ENCODE data around the gene SCFD2. TPM values are rescaled to one million over a fixed set of nuclear protein-coding genes. Genes with fewer than 3 reads are reported as not detected.

SCFD2 gene
- total and polyA plus RNA-seq, 9 donors, result 5.1 to 42.1 (median 13.5) TPM

DNA sequence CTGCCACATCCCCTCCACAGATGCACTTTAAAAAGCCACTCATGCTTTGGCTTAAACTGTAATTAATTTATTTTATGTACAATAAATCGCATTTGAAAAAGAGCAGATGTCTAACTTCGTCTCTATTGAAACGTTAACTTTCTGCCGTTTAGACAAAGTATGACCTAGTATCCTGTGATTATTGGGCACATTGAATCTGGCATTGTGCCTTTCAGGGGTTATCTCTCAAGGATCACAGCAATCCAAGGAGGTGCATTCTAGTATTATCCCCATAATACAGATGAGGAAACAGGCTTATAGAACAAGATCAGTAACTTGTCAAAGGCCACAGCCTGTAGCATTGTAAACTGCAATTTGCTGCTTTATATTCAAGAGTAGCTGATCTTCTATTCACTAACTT lies 499.1 kb downstream of the SCFD2 start:
- H3K9me3 ChIP-seq, result no peaks in the 10 kb centered on the region
- whole genome bisulfite sequencing, 3 donors, result 57 to 60% (median 59%) methylated on average over 4 of the region's 4 CpGs
- no peaks in the 10 kb centered on the region for H3K27me3 ChIP-seq
- H3K36me3 ChIP-seq, result no peaks in the 10 kb centered on the region
- intact Hi-C loops (cut with DNase I), result loop anchor here in 2 of 4 donors (10.0 kb wide), 4 partner anchors 88 to 302 kb away; partner anchors contain the start of gene USP46 (in 1 of the 2)
- DNase-seq, result no peak
- no peak overlapping the region for H3K27ac ChIP-seq
- peaks cover 20% of the 10 kb centered on the region for H3K4me1 ChIP-seq (ENCODE audit: insufficient read depth)
- H3K4me3 ChIP-seq, result no peak overlapping the region
- TF ChIP-seq EP300 (IDR thresholded peaks at IDR 0.05), result no peak
- TF ChIP-seq, protein P1, sequence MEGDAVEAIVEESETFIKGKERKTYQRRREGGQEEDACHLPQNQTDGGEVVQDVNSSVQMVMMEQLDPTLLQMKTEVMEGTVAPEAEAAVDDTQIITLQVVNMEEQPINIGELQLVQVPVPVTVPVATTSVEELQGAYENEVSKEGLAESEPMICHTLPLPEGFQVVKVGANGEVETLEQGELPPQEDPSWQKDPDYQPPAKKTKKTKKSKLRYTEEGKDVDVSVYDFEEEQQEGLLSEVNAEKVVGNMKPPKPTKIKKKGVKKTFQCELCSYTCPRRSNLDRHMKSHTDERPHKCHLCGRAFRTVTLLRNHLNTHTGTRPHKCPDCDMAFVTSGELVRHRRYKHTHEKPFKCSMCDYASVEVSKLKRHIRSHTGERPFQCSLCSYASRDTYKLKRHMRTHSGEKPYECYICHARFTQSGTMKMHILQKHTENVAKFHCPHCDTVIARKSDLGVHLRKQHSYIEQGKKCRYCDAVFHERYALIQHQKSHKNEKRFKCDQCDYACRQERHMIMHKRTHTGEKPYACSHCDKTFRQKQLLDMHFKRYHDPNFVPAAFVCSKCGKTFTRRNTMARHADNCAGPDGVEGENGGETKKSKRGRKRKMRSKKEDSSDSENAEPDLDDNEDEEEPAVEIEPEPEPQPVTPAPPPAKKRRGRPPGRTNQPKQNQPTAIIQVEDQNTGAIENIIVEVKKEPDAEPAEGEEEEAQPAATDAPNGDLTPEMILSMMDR (IDR thresholded peaks at IDR 0.05), result no peak
- TF ChIP-seq POLR2A (IDR thresholded peaks at IDR 0.05), result no peak

DNA sequence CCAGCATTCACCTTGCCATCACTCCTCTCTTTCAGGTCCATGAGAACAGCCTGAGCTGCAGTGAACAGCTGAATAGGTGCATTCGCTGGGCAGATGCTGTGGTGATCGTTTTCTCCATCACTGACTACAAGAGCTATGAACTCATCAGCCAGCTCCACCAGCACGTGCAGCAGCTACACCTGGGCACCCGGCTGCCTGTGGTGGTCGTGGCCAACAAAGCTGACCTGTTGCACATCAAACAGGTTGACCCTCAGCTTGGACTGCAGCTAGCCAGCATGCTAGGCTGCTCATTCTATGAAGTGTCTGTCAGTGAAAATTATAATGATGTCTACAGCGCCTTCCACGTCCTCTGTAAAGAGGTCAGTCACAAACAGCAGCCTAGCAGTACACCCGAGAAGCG lies 500.6 kb downstream of the SCFD2 start:
- Histone ChIP-seq H3K36me3 (no peaks in the 10 kb centered on the region), H3K9me3 (no peaks in the 10 kb centered on the region), H3K4me1 (ENCODE audit: insufficient read depth) (peaks cover 21% of the 10 kb centered on the region), H3K27me3 (no peaks in the 10 kb centered on the region), H3K4me3 (no peak overlapping the region), H3K27ac (peak overlapping the region in 1 of 2 donors; percentile 14)
- intact Hi-C loops (cut with DNase I), result loop anchor here in 2 of 4 donors (10.0 kb wide), 4 partner anchors 90 to 300 kb away; partner anchors contain the start of gene USP46 (in 1 of the 2)
- 43 to 52% (median 48%) methylated on average over 9 of the region's 9 CpGs for WGBS, 3 donors
- no peak for TF ChIP-seq POLR2A (IDR thresholded peaks at IDR 0.05)
- TF ChIP-seq, protein P1 (IDR thresholded peaks at IDR 0.05), result no peak
- TF ChIP-seq EP300 (IDR thresholded peaks at IDR 0.05), result no peak
- no peak for DNase-seq

DNA sequence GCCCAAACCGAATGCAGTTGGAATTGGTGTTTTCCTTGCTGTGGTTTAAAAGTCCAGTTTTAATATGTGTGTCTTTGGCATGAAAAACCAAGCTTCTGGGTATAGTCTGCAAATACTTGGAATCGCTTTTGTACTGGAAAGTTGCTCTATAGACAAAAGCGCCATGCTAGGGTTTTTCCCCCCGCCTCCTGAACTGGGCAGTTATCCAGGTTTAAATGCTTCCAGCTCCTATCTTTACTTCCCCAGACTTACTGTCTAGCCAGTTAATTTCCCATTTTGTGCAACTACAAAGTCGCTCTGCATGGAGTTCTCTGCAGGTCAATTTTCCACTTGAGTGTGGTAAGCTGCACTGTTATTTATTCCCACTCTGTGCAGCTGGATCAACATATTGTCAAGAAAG lies 501.1 kb downstream of the SCFD2 start:
- H3K4me1 ChIP-seq (ENCODE audit: insufficient read depth), result peaks cover 20% of the 10 kb centered on the region
- 4 to 7% (median 6%) methylated on average over 5 of the region's 5 CpGs for WGBS, 3 donors
- intact Hi-C loops (cut with DNase I), result loop anchor here in 3 of 4 donors (5.0 to 10.0 kb wide), 5 partner anchors 90 to 300 kb away; partner anchors contain the start of gene USP46 (in 1 of the 3)
- H3K4me3 ChIP-seq, result no peak overlapping the region
- no peaks in the 10 kb centered on the region for H3K27me3 ChIP-seq
- no peak overlapping the region for H3K27ac ChIP-seq
- no peaks in the 10 kb centered on the region for H3K9me3 ChIP-seq
- TF ChIP-seq, protein P1 (IDR thresholded peaks at IDR 0.05), result no peak
- TF ChIP-seq POLR2A (IDR thresholded peaks at IDR 0.05) (no peak), EP300 (IDR thresholded peaks at IDR 0.05) (no peak)
- DNase-seq, result peak in 1 of 5 donors; percentile 38
- H3K36me3 ChIP-seq, result no peaks in the 10 kb centered on the region

DNA sequence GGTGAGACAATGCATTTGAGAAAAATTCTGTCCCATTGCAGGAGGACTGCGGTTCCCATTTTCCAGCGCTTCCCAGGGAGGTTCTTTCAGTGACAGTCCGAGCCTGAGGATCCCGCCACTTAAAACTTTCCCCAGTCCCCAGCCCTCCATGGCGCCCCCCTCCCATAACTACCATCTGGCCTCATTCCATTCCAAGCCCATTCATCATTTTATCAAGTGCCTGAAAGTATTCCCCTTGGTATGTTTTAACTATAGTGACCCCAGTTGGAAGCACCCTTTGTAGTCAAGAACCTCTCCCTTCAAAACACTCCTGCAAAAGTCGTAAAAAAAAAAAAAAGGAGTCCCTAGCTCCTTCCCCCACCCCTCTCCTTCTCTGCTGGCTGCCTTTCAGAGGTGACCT lies 502.5 kb downstream of the SCFD2 start:
- Histone ChIP-seq H3K36me3 (no peaks in the 10 kb centered on the region), H3K27me3 (no peaks in the 10 kb centered on the region), H3K27ac (peak overlapping the region in 1 of 2 donors; percentile 52), H3K4me1 (ENCODE audit: insufficient read depth) (peaks cover 12% of the 10 kb centered on the region), H3K9me3 (no peaks in the 10 kb centered on the region), H3K4me3 (peak overlapping the region; percentile 85)
- intact Hi-C loops (cut with DNase I), result loop anchor here (2.0 to 10.0 kb wide), 7 partner anchors 91 to 299 kb away; partner anchors contain the start of gene USP46 (in 1 of the 4)
- 8 to 27% (median 15%) methylated on average over 6 of the region's 6 CpGs for WGBS, 3 donors
- TF ChIP-seq, protein P1 (IDR thresholded peaks at IDR 0.05), result no peak
- TF ChIP-seq EP300 (IDR thresholded peaks at IDR 0.05), result no peak
- DNase-seq, result no peak

All from ovary (tissue), 9 donors.